ENCODE data around the gene EXOC3L2.
"Not testable (repeated sequence)": the region's sequence is repeated elsewhere in the genome, so short reads cannot be mapped to it uniquely, and the experiment has no call there.

The EXOC3L2 gene

GRCh38 chr19:45271735-45272108 is 26.5 kb upstream of the EXOC3L2 start:
- in situ Hi-C loops (cut with HindIII; ENCODE audit: low sequenced_read_pairs): no loop called here

GRCh38 chr19:45271098-45271734 is 26.0 kb upstream of the EXOC3L2 start:
- DNase-seq (ENCODE audit: low read depth): no peak
- in situ Hi-C loops (cut with HindIII; ENCODE audit: low sequenced_read_pairs): no loop called here
- no peak overlapping the region for H3K4me3 ChIP-seq (ENCODE audit: low read depth, low read length)
- TF ChIP-seq, protein P1, sequence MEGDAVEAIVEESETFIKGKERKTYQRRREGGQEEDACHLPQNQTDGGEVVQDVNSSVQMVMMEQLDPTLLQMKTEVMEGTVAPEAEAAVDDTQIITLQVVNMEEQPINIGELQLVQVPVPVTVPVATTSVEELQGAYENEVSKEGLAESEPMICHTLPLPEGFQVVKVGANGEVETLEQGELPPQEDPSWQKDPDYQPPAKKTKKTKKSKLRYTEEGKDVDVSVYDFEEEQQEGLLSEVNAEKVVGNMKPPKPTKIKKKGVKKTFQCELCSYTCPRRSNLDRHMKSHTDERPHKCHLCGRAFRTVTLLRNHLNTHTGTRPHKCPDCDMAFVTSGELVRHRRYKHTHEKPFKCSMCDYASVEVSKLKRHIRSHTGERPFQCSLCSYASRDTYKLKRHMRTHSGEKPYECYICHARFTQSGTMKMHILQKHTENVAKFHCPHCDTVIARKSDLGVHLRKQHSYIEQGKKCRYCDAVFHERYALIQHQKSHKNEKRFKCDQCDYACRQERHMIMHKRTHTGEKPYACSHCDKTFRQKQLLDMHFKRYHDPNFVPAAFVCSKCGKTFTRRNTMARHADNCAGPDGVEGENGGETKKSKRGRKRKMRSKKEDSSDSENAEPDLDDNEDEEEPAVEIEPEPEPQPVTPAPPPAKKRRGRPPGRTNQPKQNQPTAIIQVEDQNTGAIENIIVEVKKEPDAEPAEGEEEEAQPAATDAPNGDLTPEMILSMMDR (IDR thresholded peaks at IDR 0.05; ENCODE audit: low read depth, low read length, missing control alignments): no peak

More at GRCh38 chr19:45271735-45272108, 26.5 kb upstream of the EXOC3L2 start:
- no peak overlapping the region for H3K4me3 ChIP-seq (ENCODE audit: low read depth, low read length)
- DNase-seq (ENCODE audit: low read depth): no peak
- TF ChIP-seq, protein P1 (IDR thresholded peaks at IDR 0.05; ENCODE audit: low read depth, low read length, missing control alignments): no peak

GRCh38 chr19:45269939-45270338 is 24.7 kb upstream of the EXOC3L2 start:
- DNase-seq (ENCODE audit: low read depth); H3K4me3 ChIP-seq (ENCODE audit: low read depth, low read length); in situ Hi-C loops (cut with HindIII; ENCODE audit: low sequenced_read_pairs): not testable (repeated sequence)

DNA sequence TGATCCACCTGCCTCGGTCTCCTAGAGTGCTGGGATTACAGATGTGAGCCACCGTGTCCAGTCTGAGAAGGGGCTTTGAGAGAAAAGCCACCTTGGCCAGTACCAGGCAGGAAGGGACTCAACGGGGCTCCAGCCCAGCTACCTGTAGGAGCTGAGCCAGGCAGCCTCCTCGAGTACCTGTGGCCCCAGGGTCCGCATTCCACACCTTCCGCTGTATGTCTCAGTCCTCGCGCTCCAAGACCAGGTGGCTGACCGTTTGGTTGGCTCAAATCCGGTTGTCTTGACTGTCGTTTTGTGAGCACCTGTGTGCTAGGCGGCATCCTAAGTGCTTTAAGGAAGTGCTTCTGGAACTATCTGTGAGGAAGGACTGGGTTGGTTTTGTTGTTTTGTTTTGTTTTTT is 22.1 kb upstream of the EXOC3L2 start:
- TF ChIP-seq, protein P1 (IDR thresholded peaks at IDR 0.05; ENCODE audit: low read depth, low read length, missing control alignments): no peak

GRCh38 chr19:45265375-45265774 is 20.2 kb upstream of the EXOC3L2 start:
- in situ Hi-C loops (cut with HindIII; ENCODE audit: low sequenced_read_pairs): no loop called here
- H3K4me3 ChIP-seq (ENCODE audit: low read depth, low read length): no peak overlapping the region
- DNase-seq (ENCODE audit: low read depth): no peak
- TF ChIP-seq, protein P1 (IDR thresholded peaks at IDR 0.05; ENCODE audit: low read depth, low read length, missing control alignments): no peak

More for the DNA sequence above, 22.1 kb upstream of the EXOC3L2 start:
- no peak overlapping the region for H3K4me3 ChIP-seq (ENCODE audit: low read depth, low read length)
- in situ Hi-C loops (cut with HindIII; ENCODE audit: low sequenced_read_pairs): no loop called here
- DNase-seq (ENCODE audit: low read depth): no peak

GRCh38 chr19:45264781-45265317 is 19.6 kb upstream of the EXOC3L2 start:
- TF ChIP-seq, protein P1 (IDR thresholded peaks at IDR 0.05; ENCODE audit: low read depth, low read length, missing control alignments): no peak
- H3K4me3 ChIP-seq (ENCODE audit: low read depth, low read length): no peak overlapping the region
- DNase-seq (ENCODE audit: low read depth): no peak
- in situ Hi-C loops (cut with HindIII; ENCODE audit: low sequenced_read_pairs): no loop called here

DNA sequence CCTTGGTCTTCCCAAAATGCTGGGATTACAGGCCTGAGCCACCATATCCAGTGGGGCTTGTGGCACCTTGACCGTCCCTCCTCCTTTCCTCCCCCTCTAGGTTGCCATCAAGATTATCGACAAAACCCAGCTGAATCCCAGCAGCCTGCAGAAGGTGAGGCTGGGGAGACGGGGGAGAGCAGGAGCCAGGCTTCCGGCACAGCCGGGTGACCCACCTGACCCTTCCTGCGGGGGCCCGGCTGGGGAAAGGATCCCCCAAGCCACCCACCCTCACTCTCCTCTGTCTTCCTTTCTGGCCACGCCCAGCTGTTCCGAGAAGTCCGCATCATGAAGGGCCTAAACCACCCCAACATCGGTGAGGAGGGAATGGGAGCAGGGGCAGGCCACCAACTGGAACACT is 17.8 kb upstream of the EXOC3L2 start:
- H3K4me3 ChIP-seq (ENCODE audit: low read depth, low read length): no peak overlapping the region
- no peak for DNase-seq (ENCODE audit: low read depth)
- in situ Hi-C loops (cut with HindIII; ENCODE audit: low sequenced_read_pairs): no loop called here

More for the DNA sequence above, 17.8 kb upstream of the EXOC3L2 start:
- TF ChIP-seq, protein P1 (IDR thresholded peaks at IDR 0.05; ENCODE audit: low read depth, low read length, missing control alignments): no peak
